ENCODE measurements around the gene CYB5R4. TPM values are rescaled to one million over a fixed set of nuclear protein-coding genes. Genes with fewer than 3 reads are reported as not detected.
"Not testable (repeated sequence)": the region's sequence is repeated elsewhere in the genome, so short reads cannot be mapped to it uniquely, and the experiment has no call there.

The CYB5R4 gene
- total RNA-seq, 3 donors from 2014 or later, result 7.2 to 11.1 (median 7.8) TPM

- no peaks in the 10 kb centered on the region for H3K4me1 ChIP-seq
- intact Hi-C loops (cut with DNase I; ENCODE audit: low total_unique reads), result no loop called here
- no peak for DNase-seq (ENCODE audit: low spot score in 2 of 2)
- no peaks in the 10 kb centered on the region for H3K27me3 ChIP-seq
- no peak overlapping the region for H3K4me3 ChIP-seq
- H3K36me3 ChIP-seq, result no peaks in the 10 kb centered on the region
- TF ChIP-seq CTCF (IDR thresholded peaks at IDR 0.05), result no peak
- TF ChIP-seq POLR2A (IDR thresholded peaks at IDR 0.05), result no peak
- TF ChIP-seq POLR2AphosphoS5 (IDR thresholded peaks at IDR 0.05), result no peak
- no peak overlapping the region for H3K27ac ChIP-seq
- H3K9me3 ChIP-seq, result no peaks in the 10 kb centered on the region
These were observed 31.0 kb downstream of the CYB5R4 start for GRCh38 chr6:83890520-83890919.

GRCh38 chr6:83891586-83891985 lies 32.1 kb downstream of the CYB5R4 start:
- H3K4me3 ChIP-seq, result no peak overlapping the region
- no peaks in the 10 kb centered on the region for H3K36me3 ChIP-seq
- TF ChIP-seq CTCF (IDR thresholded peaks at IDR 0.05) (no peak), POLR2A (IDR thresholded peaks at IDR 0.05) (no peak), POLR2AphosphoS5 (IDR thresholded peaks at IDR 0.05) (no peak)
- no peak overlapping the region for H3K27ac ChIP-seq
- no peaks in the 10 kb centered on the region for H3K9me3 ChIP-seq
- H3K27me3 ChIP-seq, result no peaks in the 10 kb centered on the region
- H3K4me1 ChIP-seq, result no peaks in the 10 kb centered on the region
- no peak for DNase-seq (ENCODE audit: low spot score in 2 of 2)
- intact Hi-C loops (cut with DNase I; ENCODE audit: low total_unique reads), result no loop called here

DNA sequence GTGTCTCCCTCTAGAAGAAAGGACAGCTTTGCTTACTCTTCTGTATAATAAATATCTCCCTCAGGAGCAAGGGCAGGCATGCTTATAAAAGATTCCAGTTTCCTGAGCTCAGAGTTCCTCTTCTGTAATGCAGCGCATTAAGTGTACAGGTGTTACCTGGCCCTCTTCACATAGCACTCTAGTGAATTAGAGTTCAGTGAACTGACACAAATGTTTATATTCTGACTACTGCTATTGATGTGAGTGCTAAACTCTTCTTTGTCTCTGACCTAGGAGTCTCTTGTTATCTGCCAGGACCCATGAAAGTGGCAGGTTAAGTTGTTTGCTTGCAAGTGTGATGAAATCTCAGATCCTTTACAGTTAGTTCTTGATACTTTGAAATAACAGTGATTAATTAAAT lies 33.5 kb downstream of the CYB5R4 start:
- TF ChIP-seq CTCF (IDR thresholded peaks at IDR 0.05), result no peak
- no peak for TF ChIP-seq POLR2AphosphoS5 (IDR thresholded peaks at IDR 0.05)
- no peak for TF ChIP-seq POLR2A (IDR thresholded peaks at IDR 0.05)
- H3K9me3 ChIP-seq, result peaks cover 0 to 3% of the 10 kb centered on the region in 2 donors

DNA sequence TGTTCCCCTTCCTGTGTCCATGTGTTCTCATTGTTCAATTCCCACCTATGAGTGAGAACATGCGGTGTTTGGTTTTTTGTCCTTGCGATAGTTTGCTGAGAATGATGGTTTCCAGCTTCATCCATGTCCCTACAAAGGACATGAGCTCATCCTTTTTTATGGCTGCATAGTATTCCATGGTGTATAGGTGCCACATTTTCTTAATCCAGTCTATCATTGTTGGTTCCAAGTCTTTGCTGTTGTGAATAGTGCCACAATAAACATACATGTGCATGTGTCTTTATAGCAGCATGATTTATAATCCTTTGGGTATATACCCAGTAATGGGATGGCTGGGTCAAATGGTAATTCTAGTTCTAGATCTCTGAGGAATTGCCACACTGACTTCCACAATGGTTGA lies 37.6 kb downstream of the CYB5R4 start:
- intact Hi-C loops (cut with DNase I; ENCODE audit: low total_unique reads); H3K27me3 ChIP-seq; DNase-seq (ENCODE audit: low spot score in 2 of 2): not testable (repeated sequence)

More for the DNA sequence above, 33.5 kb downstream of the CYB5R4 start:
- Histone ChIP-seq H3K36me3 (no peaks in the 10 kb centered on the region), H3K27me3 (no peaks in the 10 kb centered on the region), H3K4me3 (no peak overlapping the region), H3K4me1 (no peaks in the 10 kb centered on the region), H3K27ac (no peak overlapping the region)
- DNase-seq (ENCODE audit: low spot score in 2 of 2), result no peak
- intact Hi-C loops (cut with DNase I; ENCODE audit: low total_unique reads), result no loop called here

GRCh38 chr6:83901624-83902023 lies 42.1 kb downstream of the CYB5R4 start:
- H3K4me3 ChIP-seq, result no peak overlapping the region
- DNase-seq (ENCODE audit: low spot score in 2 of 2), result no peak
- peaks cover 4 to 23% of the 10 kb centered on the region in 2 donors for H3K9me3 ChIP-seq
- TF ChIP-seq CTCF (IDR thresholded peaks at IDR 0.05), result no peak
- no peak for TF ChIP-seq POLR2AphosphoS5 (IDR thresholded peaks at IDR 0.05)
- no peak for TF ChIP-seq POLR2A (IDR thresholded peaks at IDR 0.05)
- no peaks in the 10 kb centered on the region for H3K36me3 ChIP-seq
- H3K4me1 ChIP-seq, result no peaks in the 10 kb centered on the region
- H3K27me3 ChIP-seq, result no peaks in the 10 kb centered on the region
- no peak overlapping the region for H3K27ac ChIP-seq
- intact Hi-C loops (cut with DNase I; ENCODE audit: low total_unique reads), result no loop called here

More for the DNA sequence above, 37.6 kb downstream of the CYB5R4 start:
- H3K36me3 ChIP-seq, H3K27ac ChIP-seq, H3K9me3 ChIP-seq, H3K4me1 ChIP-seq, H3K4me3 ChIP-seq: not testable (repeated sequence)

DNA sequence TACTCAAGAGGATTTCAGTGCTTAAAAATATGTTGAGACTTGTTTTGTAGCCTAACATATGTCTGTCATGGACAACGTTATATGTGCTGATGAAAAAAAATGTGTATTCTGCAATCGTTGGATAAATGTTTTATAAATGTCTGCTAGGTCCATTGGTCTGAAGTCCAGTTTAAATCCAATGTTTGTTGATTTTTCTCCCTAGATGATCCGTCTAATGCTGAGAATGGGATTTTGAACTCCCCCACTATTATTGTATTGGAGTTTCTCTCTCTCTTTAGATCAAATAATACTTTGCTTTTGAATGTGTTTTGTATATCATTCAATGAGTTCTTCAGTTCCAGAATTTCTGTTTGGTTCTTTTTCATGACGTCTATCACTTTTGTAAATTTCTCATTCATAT lies 44.9 kb downstream of the CYB5R4 start:
- TF ChIP-seq CTCF (IDR thresholded peaks at IDR 0.05), result no peak
- no peak for TF ChIP-seq POLR2AphosphoS5 (IDR thresholded peaks at IDR 0.05)
- no peak for TF ChIP-seq POLR2A (IDR thresholded peaks at IDR 0.05)
- H3K4me1 ChIP-seq, result no peaks in the 10 kb centered on the region
- intact Hi-C loops (cut with DNase I; ENCODE audit: low total_unique reads), result no loop called here
- H3K27ac ChIP-seq, result no peak overlapping the region
- H3K27me3 ChIP-seq, result no peaks in the 10 kb centered on the region
- H3K9me3 ChIP-seq, result peaks cover 4 to 20% of the 10 kb centered on the region in 2 donors
- no peak overlapping the region for H3K4me3 ChIP-seq
- no peak for DNase-seq (ENCODE audit: low spot score in 2 of 2)
- no peaks in the 10 kb centered on the region for H3K36me3 ChIP-seq
